HG02642 (cell line): ENCODE data around the gene S100P.

Experiments used
- ATAC-seq: cut with Tn5 transposase; IDR thresholded peaks from one replicate; pipeline ENCODE4 v1.9.1; 2021; ENCODE audit warnings: mild to moderate bottlenecking; ENCODE audit not compliant: unreplicated experiment, poor library complexity

The S100P gene

GRCh38 chr4:6695660-6696610, 2.3 kb downstream of the S100P start:
- ATAC-seq, result no peak

DNA sequence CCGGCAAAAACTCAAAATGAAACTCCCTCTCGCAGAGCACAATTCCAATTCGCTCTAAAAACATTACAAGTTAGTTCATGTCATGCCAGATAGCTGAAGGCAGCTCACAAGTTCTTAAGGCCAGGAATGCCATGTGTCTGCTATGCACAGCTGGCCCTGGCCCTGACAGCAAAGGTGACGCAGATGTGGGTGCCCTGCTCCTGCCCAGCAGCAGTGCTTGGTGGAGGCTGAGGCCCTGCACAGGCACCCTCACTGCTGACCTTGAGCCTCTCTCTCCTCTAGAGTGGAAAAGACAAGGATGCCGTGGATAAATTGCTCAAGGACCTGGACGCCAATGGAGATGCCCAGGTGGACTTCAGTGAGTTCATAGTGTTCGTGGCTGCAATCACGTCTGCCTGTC, 2.9 kb downstream of the S100P start:
- ATAC-seq, result no peak

DNA sequence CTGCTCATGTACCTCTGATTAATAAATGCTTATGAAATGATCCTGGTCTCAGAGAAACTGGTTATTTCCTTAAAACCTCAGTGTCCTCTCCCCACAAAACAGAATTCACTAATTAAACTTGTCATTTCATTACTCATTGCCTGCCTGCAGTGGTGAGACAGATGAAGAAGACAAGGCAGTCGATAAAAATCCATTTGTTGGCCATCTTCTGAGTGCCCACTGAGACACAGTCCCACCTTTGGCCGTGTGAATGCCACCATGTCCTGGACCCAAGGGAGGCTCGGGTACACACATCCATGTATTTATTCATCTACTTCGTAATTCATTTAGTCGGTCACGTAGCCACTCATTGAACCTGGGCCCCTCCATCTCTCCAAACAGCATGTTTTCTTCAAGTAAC, 3.5 kb downstream of the S100P start:
- ATAC-seq, result no peak

- no peak for ATAC-seq
These were observed 5.7 kb downstream of the S100P start for GRCh38 chr4:6699388-6699787.

DNA sequence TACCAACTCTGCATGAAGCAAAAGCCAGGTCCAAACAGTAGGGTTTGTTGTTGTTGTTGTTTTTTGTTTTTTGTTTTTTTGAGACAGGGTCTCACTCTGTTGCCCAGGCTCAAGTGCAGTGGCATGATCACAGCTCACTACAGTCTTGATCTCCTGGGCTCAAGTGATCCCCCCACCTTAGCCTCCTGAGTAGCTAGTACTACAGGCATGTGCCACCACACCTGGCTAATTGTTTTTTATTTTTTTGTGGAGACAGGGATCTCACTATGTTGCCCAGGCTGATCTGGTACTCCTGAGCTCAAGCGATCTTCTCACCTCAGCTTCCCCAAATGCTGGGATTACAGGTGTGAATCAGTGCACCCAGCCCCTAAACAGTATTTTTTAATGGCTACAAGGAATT, 6.2 kb downstream of the S100P start:
- ATAC-seq, result no peak

DNA sequence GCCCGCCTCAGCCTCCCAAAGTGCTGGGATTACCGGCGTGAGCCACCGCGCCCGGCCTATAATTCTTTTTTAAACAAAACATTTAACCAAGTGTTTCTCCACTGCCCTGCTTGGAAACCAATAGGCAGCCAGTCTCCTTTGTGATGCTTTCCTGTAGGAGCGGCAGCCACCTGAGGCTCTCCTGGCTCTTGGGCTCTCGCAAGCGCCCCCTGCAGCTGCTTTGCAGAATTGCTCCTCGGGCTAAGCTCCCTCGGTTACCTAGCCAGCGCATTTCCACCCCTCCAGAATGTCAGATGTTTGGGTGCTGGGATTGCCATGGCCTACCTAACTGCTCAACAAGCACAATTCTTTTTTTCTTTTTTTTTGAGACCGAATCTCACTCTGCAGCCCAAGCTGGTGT, 7.7 kb downstream of the S100P start:
- ATAC-seq, result no peak

DNA sequence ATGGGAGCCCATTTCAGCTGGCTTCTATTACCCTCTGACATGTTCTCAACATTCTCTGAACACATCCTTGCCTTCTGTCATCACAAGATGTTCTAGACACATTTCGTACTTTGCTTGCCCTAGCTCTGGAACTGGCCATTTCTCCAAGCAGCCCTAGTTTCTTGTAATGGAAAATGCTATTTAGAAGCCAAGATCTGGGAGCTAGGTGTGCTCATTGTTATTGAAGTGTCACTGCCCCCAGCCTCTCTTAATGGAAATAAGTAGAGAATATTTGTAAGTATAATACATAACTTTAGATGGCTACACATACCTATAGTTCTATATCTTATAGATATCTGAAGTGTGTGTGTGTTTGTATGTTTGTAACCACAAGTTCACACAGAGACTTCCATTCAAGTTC, 9.1 kb downstream of the S100P start:
- ATAC-seq, result no peak

DNA sequence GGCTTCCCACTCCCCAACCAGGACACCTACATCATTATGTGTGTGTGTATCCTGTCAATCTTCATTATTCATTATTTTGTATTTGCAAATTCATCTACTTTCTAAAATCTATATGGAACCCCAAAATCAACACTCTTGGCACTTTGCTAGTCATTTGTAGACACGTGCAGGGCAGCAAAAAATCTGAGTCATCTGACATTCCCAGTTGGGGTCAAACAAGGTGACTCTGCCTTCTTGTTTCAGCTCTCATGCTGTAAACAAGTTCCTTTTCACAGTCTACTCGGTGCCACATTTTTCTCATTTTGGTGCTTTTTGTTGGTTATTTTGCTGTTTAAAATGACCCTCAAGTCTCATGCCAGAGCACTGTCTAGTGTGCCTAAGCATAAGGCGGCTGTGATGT, 10.1 kb downstream of the S100P start:
- ATAC-seq, result no peak

DNA sequence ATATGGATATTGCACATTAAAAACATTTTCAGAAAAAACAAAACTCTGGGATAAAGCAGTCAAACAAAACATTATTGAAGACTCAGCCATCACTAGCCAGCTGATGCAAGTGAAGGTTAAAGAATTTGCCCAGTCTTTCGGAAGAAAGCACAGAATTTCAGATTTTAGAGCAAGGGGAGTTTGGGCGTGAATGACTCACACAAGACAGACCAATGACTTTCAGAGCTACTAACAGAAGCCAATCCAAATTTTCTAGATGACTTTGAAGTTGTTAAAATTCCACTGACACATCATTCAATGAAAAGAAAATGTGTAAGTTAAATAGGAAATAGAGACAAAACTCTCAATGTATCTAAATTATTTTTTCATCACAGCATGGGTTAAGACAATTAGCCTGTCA, 12.0 kb downstream of the S100P start:
- ATAC-seq, result no peak

DNA sequence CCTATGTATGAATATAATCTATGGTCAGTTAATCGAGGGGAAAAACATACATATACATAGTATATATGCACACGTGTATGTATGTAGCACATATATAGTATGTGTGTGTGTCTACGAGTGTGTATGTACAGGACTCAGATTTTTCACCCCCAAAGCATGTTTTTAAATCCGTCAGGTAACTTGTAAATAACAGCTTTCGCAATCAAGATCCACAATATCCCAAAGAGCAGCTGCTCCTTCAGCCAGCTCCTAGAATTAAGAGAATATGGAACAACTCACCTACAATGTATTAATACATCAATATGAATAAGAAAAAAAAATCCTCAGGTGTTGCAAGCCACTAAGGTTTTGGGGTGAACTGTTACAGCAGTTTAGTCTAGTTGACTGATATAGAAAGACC, 12.5 kb downstream of the S100P start:
- ATAC-seq, result no peak

DNA sequence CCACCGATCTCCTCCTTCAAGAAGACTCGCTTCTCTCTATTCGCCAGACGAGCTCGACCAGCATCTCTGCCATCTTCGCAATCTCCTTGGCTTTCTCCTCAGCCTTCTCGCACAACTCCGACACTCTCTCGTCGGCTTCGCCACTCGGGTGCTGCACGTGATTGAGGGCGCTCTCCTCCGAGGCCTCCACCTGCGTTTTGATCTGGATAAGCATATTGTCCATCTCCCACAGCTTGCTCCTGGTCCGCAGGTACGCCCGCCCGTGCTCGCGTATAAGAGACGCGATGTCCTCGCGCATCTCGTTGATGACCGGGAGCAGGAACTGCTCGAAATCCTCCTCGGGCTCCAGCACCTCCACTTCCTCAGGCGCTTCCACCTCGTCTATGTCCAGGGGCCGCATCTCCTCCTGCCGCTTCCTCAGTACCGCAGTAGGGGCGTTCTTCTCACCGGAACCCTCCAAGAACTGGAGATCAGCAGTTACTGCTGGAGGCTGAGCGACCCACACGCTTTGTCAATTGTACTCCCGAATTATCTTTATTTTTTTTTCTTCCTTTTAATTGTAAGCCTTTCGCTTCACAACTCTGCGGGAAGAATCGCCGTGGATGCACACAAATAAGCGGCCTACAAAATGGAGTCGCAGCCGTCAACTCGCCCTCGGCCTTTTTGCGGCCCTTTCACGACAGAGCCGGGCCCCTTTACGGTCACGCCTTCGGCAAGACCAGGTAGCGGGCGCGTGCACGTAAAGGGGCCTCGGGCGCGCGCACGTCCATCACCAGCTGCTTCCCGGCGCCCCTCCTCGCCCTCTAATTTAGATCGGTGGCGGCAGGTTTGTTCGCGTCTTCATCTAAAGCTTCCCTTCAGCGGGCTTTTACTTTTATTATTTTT, 15.8 kb downstream of the S100P start, which contains the start of gene MRFAP1L1:
TSS of gene MRFAP1L1 (minus strand) at position 636 of the 885 bp plus-strand sequence. CDS start at position 400, 236 bp downstream.
- peak; percentile 74 for ATAC-seq

DNA sequence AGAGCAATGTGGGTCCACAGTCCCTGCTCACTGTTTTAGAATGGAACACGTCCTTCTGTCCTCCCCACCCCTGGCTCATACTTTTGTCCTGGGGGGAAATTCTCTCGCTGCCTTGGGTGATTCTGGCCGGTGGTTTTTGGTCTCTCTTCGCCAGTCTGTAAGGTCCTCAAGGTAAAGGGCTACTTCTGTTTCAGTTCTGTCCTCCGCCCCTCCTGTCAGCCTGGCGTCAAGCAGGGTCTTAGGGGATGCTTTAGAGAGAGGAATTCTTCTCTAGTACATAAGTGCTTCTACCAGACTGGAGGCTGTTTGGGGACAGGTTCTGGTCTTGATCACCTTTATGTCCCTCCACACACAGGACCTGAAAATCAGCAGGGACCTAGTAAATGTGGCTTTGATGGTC, 16.6 kb downstream of the S100P start:
- no peak for ATAC-seq

DNA sequence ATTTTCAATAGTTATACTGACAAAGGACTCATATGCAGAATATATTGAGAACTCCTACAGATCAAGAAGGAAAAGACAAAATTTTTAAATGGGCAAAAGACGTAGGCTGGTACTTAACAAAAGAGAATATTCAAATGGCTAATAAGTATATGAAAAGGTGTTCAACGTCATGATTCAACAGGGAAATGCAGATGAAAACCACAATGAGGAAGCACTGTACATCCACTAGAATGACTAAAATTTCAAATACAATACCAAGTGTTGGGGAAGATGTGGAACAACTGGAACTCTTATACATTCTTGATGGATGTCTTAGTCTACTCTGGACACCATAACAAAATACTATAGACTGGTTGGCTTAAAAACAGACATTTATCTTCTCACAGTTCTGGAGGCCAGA, 17.3 kb downstream of the S100P start:
- ATAC-seq, result no peak

DNA sequence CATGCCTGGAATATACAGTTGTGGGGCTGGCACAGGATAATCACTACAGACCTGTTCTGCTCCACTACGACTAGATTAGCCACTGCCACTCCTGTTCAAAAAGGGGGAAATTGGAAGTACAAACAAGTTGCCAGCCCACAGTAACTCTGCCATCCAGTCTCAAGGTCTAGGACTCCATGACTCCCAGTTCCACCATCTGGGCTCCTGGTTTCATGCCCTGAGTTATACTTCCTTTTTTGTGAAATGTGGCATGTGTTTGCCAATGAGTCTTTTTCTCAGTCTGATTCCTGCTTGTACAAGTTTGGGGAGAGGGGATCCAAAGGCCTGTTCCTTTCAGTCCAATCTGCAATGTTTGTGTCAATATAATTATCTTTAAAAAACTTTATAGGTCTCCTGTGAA, 21.3 kb downstream of the S100P start:
- no peak for ATAC-seq

GRCh38 chr4:6715704-6716017, 22.0 kb downstream of the S100P start:
- no peak for ATAC-seq

DNA sequence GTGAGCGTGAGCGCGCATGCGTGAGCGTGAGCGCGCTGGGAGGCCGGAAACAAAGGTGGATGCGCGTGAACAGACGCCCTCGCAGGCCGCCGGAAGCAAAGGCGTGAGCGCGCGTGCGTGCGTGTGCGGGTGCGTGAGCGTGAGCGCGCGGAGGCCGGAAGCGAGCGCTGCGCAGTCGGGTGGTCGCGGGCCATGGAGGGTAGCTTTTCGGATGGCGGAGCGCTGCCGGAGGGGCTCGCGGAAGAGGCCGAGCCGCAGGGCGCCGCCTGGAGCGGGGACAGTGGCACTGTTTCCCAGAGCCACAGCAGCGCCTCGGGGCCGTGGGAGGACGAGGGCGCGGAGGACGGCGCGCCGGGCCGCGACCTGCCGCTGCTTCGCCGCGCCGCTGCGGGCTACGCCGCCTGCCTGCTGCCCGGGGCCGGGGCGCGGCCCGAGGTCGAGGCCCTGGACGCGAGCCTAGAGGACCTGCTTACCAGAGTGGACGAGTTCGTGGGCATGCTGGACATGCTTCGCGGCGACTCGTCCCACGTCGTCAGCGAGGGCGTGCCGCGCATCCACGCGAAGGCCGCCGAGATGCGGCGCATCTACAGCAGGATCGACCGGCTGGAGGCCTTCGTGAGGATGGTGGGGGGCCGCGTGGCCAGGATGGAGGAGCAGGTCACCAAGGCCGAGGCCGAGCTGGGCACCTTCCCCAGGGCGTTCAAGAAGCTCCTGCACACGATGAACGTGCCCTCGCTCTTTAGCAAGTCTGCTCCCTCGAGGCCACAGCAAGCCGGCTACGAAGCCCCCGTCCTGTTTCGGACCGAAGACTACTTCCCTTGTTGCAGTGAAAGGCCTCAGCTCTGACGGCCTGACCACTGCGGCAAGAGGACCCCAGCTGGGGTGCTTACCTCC, 22.6 kb downstream of the S100P start, which contains the start of gene BLOC1S4:
TSS of gene BLOC1S4 (plus strand) at position 157 of the 894 bp plus-strand sequence. CDS start at position 193, 36 bp downstream.
- ATAC-seq, result peak; percentile 87

DNA sequence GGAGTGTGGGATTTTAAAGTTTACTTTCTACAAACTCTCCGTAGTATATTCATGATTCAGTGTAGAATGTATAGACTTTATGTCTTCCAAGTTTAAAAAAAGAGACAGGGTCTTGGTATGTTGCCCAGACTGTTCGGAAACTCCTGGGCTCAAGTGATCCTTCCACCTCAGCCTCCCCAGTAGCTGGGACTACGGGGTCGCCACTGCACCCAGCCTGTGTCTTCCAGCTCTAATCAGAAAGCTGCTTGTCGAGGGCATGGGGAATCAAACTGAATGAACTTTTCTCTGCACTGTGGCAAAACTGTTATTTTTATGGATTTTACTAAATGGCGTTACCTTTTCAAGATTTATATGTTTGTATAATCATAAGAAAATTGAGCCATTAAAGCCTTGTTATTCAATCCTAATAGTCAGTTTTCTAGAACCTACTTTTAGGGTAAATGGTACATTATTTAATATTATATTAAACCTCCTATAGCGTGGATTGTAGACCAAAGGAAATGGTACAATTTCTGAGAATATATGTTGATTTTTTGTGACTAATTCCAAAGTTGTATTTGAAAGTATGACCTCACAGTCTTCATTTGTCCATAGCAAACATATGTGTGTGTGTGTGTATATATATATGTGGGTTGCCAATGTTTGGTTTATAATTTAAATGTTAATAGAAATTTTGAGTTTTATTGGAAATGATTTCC, 23.4 kb downstream of the S100P start:
- no peak for ATAC-seq

DNA sequence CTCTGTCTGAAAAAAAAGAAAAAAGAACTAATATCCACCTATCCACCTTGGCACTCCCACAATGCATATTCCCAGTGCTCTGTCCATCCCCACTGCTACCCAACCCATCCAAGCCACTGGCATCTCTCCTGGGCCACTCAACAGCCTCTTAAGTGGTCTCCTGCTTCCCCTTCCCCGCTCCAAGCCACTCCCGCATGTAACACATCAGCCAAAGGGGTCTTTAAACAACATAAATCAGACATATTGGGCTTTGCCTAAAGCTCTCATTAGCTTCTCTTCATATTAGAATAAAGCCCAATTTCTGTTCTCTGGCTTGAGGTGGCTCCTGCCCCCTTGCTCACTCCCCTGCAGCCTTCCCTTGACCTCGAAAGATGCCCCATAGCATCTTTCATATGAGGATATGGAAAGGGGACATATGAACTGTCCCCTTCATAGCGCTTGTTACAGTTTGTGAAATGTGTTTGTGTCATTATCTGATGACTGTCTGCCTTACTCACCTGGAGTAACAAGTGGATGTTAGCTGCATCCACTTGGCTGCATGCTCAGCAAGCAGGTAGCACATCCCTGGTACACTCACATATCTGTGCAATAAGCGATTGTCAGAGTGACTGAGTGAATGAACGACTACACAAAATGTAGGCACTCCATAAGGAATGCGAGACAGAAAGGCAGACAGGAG, 25.4 kb downstream of the S100P start:
- ATAC-seq, result no peak

- ATAC-seq, result no peak
These were observed 26.0 kb downstream of the S100P start for GRCh38 chr4:6719611-6720179.
